Fibroblast of lung (primary cell): ENCODE data around the gene ERBB3. TPM values are rescaled to one million over a fixed set of nuclear protein-coding genes. Genes with fewer than 3 reads are reported as not detected.

Source experiments
- DNase-seq, 2 donors: peaks; one replicate each; pipeline versions ENCODE4 v3.0.0 to v3.0.0-alpha.2; 2010; ENCODE audit warnings: low read depth in 2 of 2
- H2AFZ ChIP-seq: 2 replicates; pipeline ENCODE4 v1.5.1; 2012; ENCODE audit warnings: low read length, control low read depth, inconsistent platforms
- H3K27ac ChIP-seq: 2 replicates; pipeline ENCODE4 v1.5.1; 2011; ENCODE audit warnings: low read length, control low read depth; ENCODE audit not compliant: insufficient read depth
- H3K27me3 ChIP-seq: 2 replicates; pipeline ENCODE4 v1.5.1; 2011; ENCODE audit warnings: mild to moderate bottlenecking, low read length; ENCODE audit not compliant: control insufficient read depth, insufficient read depth
- H3K36me3 ChIP-seq: 2 replicates; pipeline ENCODE4 v1.5.1; 2011; ENCODE audit warnings: low read length; ENCODE audit not compliant: control insufficient read depth, insufficient read depth
- H3K4me1 ChIP-seq: 2 replicates; pipeline ENCODE4 v1.5.1; 2011; ENCODE audit warnings: low read length; ENCODE audit not compliant: control insufficient read depth, insufficient read depth; ENCODE audit errors: extremely low read depth
- H3K4me2 ChIP-seq: 2 replicates; pipeline ENCODE4 v1.5.1; 2011; ENCODE audit warnings: low read length, control low read depth; ENCODE audit not compliant: insufficient read depth; ENCODE audit errors: extremely low read depth
- H3K4me3 ChIP-seq, 4 experiments: fragments of 200-600 bp in 1 of 4; sonication (generic) in 1 of 4; replicated peaks in 1 of 4; 2 replicates each; pipeline ENCODE4 v1.5.1; 2011 to 2016; ENCODE audit warnings: low read length in 4 of 4, low read depth in 3 of 4, mild to moderate bottlenecking in 3 of 4, control low read depth in 2 of 4, inconsistent platforms in 1 of 4, mixed read lengths in 1 of 4; ENCODE audit not compliant: insufficient read depth in 1 of 4; ENCODE audit errors: control extremely low read depth in 1 of 4
- H3K79me2 ChIP-seq: 2 replicates; pipeline ENCODE4 v1.5.1; 2012; ENCODE audit warnings: mild to moderate bottlenecking, low read length, inconsistent platforms; ENCODE audit not compliant: control insufficient read depth, insufficient read depth
- H3K9ac ChIP-seq: 2 replicates; pipeline ENCODE4 v1.5.1; 2011; ENCODE audit warnings: mild to moderate bottlenecking, low read length, control low read depth; ENCODE audit not compliant: insufficient read depth
- H3K9me3 ChIP-seq: 2 replicates; pipeline ENCODE4 v1.5.1; 2012; ENCODE audit warnings: low read depth, low read length; ENCODE audit not compliant: control insufficient read depth, insufficient read depth
- H4K20me1 ChIP-seq: 2 replicates; pipeline ENCODE4 v1.5.1; 2011; ENCODE audit warnings: low read length; ENCODE audit not compliant: control insufficient read depth, insufficient read depth; ENCODE audit errors: extremely low read depth
- CTCF ChIP-seq, 2 donors: IDR thresholded peaks in 1 of 2; conservative IDR thresholded peaks in 1 of 2; 1 replicate in 1 of 2; 2 replicates in 1 of 2; pipeline ENCODE4 v1.5.1; 2011 to 2012; ENCODE audit warnings: low read length in 2 of 2, control low read depth in 1 of 2, inconsistent platforms in 1 of 2, low read depth in 1 of 2, mild to moderate bottlenecking in 1 of 2
- EZH2 ChIP-seq: IDR thresholded peaks from 2 replicates; pipeline ENCODE4 v1.5.1; 2012; ENCODE audit warnings: low read length, control low read depth, mild to moderate bottlenecking; ENCODE audit errors: missing control alignments
- polyA plus RNA-seq, 2 donors: library from polyadenylated mRNA; depleted of rRNA in 1 of 2; stranded (reverse) in 1 of 2; unstranded in 1 of 2; fragments of >200 nt; gene quantifications; 2 replicates each; pipeline ENCODE4 v1.2.1, GENCODE V29; 2011 to 2012; ENCODE audit warnings: missing spikeins in 1 of 2
- total RNA-seq: library from RNA; depleted of rRNA; stranded (reverse); fragments of >200 nt; gene quantifications from 2 replicates; pipeline ENCODE4 v1.2.1, GENCODE V29; 2014

The ERBB3 gene
- total and polyA plus RNA-seq, 2 donors (not counting 1 experiment from before 2014, with no cell fraction given) = 0.66 to 0.92 TPM

GRCh38 chr12:56137853-56138571 lies 58.0 kb downstream of the ERBB3 start:
- Histone ChIP-seq H3K79me2 (no peaks in the 10 kb centered on the region), H4K20me1 (no peaks in the 10 kb centered on the region), H3K4me2 (no peak overlapping the region), H2AFZ (no peak overlapping the region), H3K27ac (no peak overlapping the region), H3K36me3 (peaks cover 35% of the 10 kb centered on the region), H3K4me1 (no peaks in the 10 kb centered on the region), H3K9me3 (no peaks in the 10 kb centered on the region), H3K4me3 (no peak overlapping the region), H3K27me3 (no peaks in the 10 kb centered on the region), H3K9ac (no peak overlapping the region)
- TF ChIP-seq CTCF (conservative IDR thresholded peaks at IDR 0.05 in 1 of 2, IDR thresholded peaks at IDR 0.05 in 1 of 2; ENCODE audit: low read depth in 1 of 2, low read length in 2 of 2) = no peak
- no peak for TF ChIP-seq EZH2
- DNase-seq = no peak

- Histone ChIP-seq H3K4me1 (no peaks in the 10 kb centered on the region), H3K79me2 (no peaks in the 10 kb centered on the region), H3K9me3 (no peaks in the 10 kb centered on the region), H3K4me2 (no peak overlapping the region), H3K9ac (no peak overlapping the region), H3K27me3 (no peaks in the 10 kb centered on the region), H2AFZ (no peak overlapping the region), H3K4me3 (no peak overlapping the region), H4K20me1 (no peaks in the 10 kb centered on the region), H3K27ac (no peak overlapping the region), H3K36me3 (peaks cover 31% of the 10 kb centered on the region)
- no peak for DNase-seq
- TF ChIP-seq CTCF (conservative IDR thresholded peaks at IDR 0.05 in 1 of 2, IDR thresholded peaks at IDR 0.05 in 1 of 2; ENCODE audit: low read depth in 1 of 2, low read length in 2 of 2) = no peak
- no peak for TF ChIP-seq EZH2
These were observed 62.2 kb downstream of the ERBB3 start for GRCh38 chr12:56141946-56142784.

GRCh38 chr12:56143217-56143616 lies 63.3 kb downstream of the ERBB3 start:
- Histone ChIP-seq H3K4me1 (no peaks in the 10 kb centered on the region), H3K4me3 (no peak overlapping the region), H3K27ac (no peak overlapping the region), H3K4me2 (no peak overlapping the region), H4K20me1 (no peaks in the 10 kb centered on the region), H3K79me2 (no peaks in the 10 kb centered on the region), H3K9ac (no peak overlapping the region), H3K36me3 (peaks cover 24% of the 10 kb centered on the region), H3K27me3 (no peaks in the 10 kb centered on the region), H2AFZ (no peak overlapping the region), H3K9me3 (no peaks in the 10 kb centered on the region)
- TF ChIP-seq EZH2 (no peak), CTCF (conservative IDR thresholded peaks at IDR 0.05 in 1 of 2, IDR thresholded peaks at IDR 0.05 in 1 of 2; ENCODE audit: low read depth in 1 of 2, low read length in 2 of 2) (no peak)
- no peak for DNase-seq
